HG03378 (cell line): Measurements from ENCODE around the gene CACNA1H.
"Not testable (repeated sequence)": the region's sequence is repeated elsewhere in the genome, so short reads cannot be mapped to it uniquely, and the experiment has no call there.

Experiments used
- ATAC-seq: cut with Tn5 transposase; IDR thresholded peaks from one replicate; pipeline ENCODE4 v1.9.1; 2021; ENCODE audit warnings: mild to moderate bottlenecking, moderate library complexity; ENCODE audit not compliant: unreplicated experiment

CACNA1H gene

GRCh38 chr16:1221628-1222552, 69.0 kb downstream of the CACNA1H start:
- ATAC-seq, result no peak

DNA sequence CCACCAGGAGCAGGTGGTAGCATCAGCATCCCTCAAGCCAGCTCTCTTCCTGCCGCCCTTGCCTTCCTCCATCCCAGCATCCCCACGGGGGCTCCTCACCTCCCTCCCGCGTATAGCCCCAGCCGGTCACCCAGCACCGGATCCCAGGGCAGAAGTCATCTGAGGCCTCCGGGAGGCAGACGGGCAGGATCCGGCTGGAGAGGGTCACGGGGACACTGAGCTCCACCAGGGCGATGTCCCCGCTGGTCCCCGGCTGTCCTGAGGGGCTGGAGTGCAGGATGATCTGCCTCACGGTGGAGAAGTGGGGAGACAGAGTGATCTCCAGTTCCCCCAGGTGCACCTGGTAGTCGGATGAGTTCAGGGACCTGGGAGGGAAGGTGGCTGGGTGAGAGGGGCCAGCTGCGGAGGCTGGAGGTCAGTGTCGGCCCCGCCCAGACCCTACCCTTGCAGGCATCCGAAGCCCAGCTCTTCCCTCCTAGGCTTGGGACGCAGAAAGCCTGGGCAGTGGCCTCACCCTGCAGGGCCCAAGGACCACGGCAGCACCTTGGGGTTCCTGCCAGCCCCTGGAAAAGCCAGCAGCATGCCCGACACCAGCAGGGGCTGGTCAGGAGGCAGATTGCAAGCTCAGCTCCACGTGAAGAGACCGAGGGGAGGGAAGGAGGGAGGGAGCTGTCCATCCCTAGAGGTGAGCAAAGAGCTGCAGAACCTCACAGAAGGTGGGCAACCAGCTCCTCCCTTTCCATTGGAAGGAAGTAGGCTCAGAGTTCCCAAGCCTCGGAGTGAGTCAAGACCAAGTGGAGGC, 69.8 kb downstream of the CACNA1H start:
- ATAC-seq, result no peak

DNA sequence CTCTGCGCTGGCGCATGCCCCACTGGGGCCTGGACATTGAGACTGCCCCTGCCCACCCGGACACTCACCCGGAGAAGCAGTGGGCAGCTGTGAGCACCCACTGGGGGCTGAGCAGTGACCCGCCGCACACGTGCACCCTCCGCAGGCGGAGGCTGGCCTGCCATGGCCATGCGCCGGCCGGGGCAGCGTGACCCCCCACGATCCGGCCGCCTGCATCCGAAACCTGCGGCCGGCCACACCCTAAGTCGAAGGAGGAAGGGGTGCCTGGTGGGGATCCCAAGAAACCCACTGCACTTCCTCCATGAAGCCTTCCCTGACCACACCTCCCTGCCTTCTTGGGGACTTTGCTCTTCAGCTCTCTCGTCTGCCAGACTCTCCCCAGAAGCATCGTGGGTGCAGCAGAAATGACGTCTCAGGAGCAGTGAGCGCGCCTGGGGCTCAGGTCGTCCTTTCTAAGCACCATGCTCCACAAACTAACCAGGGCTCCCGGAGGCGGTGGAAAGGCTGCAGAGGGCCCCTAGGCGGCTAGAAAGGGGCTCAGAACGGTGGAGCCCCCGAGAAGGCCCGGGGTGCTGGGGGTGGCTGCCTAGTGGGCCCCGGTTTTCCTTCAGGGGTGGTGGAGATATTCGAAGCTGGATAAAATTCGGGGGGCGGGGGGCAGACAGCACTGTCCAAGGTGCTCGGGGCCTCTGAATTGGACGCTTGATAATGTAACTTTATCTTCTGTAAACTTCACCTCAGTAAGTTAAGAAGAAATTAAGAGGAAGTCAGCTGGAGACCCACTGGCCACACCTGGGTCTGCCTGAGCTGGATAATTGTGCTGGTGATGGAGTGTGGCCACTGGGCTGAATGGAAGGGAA, 70.7 kb downstream of the CACNA1H start:
- no peak for ATAC-seq

DNA sequence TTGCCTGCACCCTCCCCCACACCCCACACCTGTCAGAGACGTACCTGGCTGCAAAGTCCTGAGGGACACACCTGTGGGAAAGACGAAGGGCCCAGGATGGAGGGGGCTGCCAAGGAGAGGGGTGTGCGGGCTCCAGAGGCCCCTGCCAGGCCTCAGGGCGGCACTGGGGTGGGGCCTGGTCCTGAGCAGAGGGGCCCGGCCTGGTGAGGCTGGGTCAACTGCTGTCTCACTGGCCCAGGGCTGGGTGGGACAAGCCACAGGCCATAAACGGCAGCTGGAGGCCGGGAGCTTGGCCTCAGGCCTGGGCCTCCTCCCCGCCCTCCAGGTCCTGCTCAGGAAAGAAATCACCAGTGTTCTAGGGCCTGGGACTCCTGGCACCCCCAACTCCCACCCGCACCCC, 71.7 kb downstream of the CACNA1H start:
- no peak for ATAC-seq

- ATAC-seq, result no peak
These were observed 72.1 kb downstream of the CACNA1H start, which contains the start of gene TPSG1 for GRCh38 chr16:1225051-1225451. TPSG1 (minus strand) TSS chr16:1225268; CDS start chr16:1225252, 16 bp downstream.

GRCh38 chr16:1225728-1226311, 72.9 kb downstream of the CACNA1H start:
- ATAC-seq, result not testable (repeated sequence)

- ATAC-seq, result not testable (repeated sequence)
These were observed 73.8 kb downstream of the CACNA1H start for GRCh38 chr16:1226692-1227091.

- ATAC-seq, result not testable (repeated sequence)
These were observed 75.3 kb downstream of the CACNA1H start for GRCh38 chr16:1228227-1228626.

DNA sequence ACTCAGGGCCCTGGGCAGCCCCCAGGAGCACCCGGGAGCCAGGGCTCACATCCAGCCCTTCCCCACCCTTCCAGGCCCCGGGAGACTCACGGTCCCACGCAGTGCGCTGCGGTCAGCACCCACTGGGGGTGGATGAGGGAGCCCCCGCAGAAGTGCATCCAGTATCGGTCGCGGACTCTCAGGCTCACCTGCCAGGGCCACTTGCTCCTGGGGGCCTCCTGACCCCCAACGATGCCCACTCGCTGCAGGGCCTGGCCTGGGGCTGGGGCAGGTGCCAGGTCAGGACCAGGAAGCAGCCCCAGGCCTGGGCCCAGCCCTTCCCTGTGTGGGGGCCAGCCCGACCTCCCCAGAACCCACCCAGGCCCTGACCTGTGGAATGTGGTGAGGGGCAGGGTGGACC, 76.6 kb downstream of the CACNA1H start:
- not testable (repeated sequence) for ATAC-seq

DNA sequence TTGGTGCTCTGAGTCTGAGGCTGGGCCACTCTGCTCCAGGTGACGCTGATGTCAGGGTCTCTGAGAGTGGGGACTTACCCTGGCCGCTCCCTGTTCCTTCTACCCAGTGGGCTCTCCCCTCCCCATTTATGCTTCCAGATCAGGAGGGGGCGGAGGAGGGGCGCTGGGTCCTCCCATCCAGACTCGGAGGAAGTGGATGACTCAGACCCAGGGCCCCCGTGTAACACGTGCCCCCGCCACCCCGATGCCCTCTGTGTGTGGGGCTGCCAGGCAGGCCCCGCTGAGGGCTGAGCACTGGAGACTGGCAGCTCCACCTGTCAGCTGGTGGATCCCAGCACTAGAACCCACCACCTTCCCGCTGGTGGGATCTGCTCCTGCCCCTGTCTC, 77.2 kb downstream of the CACNA1H start, which contains the start of gene TPSB2:
Gene TPSB2, minus strand, starts transcription at position 101 of the 387 bp plus-strand sequence. CDS start 233 bp downstream, outside the sequence.
- not testable (repeated sequence) for ATAC-seq

- not testable (repeated sequence) for ATAC-seq
These were observed 77.7 kb downstream of the CACNA1H start for GRCh38 chr16:1230471-1231212.

DNA sequence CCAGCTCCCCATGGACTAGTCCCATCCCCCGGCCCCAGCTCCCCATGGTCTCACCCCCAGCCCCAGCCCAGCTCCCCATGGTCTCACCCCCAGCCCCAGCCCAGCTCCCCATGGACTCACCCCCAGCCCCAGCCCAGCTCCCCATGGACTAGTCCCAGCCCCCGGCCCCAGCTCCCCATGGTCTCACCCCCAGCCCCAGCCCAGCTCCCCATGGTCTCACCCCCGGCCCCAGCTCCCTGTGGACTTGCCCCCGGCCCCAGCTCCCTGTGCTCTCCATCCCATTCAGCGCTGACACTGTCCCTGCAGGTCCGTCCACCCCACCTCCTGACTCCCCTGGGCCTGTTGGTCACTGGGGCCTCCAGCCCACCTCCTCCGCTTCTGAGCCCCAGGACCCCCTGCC, 78.4 kb downstream of the CACNA1H start:
- ATAC-seq, result not testable (repeated sequence)

DNA sequence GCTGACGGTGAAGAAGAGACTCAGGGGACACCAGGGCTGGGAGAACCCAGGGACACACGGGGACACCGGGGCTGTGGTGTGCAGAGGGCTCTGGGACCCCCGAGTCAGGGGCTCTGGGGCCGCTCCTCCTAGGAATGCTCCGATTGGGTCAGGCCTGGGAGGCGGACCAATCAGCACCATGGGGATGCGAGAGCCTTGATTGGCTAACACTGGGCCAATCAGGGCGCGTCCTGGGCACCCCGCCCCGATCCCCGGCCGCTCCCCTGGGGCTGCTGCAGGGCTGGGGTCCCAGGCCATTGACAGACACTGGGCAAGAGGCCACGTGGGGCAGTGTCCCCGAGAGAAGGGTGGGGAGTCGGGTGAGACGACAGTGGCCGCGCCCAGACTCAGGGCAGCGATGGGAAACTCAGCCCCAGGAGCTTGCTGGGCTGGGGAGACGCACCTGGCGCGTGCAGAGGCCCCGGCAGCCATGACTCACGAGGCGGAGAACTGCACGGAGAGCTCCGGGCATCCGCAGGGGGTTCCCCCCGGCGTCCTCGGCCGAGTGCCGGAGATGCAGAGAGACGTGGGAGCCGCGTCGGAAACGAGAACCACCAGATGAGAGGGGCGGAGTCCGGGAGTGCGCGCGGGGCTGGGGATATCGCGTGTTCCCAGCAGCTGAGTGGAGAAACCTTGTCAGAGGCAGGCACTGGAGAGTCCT, 79.3 kb downstream of the CACNA1H start:
- not testable (repeated sequence) for ATAC-seq

GRCh38 chr16:1236659-1237058, 83.8 kb downstream of the CACNA1H start:
- not testable (repeated sequence) for ATAC-seq

- no peak for ATAC-seq
These were observed 85.1 kb downstream of the CACNA1H start for GRCh38 chr16:1237990-1238389.

DNA sequence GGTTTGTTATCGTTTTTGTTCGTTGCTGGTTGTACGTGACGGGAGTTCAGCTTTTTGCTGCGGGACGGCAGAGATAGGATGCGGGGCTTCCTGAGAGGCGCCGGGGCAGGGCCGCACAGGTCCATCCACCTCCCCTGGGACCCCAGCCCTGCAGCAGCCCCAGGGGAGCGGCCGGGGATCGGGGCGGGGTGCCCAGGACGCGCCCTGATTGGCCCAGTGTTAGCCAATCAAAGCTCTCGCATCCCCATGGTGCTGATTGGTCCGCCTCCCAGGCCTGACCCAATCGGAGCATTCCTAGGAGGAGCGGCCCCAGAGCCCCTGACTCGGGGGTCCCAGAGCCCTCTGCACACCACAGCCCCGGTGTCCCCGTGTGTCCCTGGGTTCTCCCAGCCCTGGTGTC, 86.0 kb downstream of the CACNA1H start:
- ATAC-seq, result not testable (repeated sequence)

GRCh38 chr16:1239575-1239974, 86.7 kb downstream of the CACNA1H start:
- not testable (repeated sequence) for ATAC-seq

- ATAC-seq, result not testable (repeated sequence)
These were observed 87.5 kb downstream of the CACNA1H start, which contains the start of gene TPSAB1 for GRCh38 chr16:1240436-1240835. TPSAB1 (plus strand) TSS chr16:1240705; CDS start chr16:1240939, 234 bp downstream.

DNA sequence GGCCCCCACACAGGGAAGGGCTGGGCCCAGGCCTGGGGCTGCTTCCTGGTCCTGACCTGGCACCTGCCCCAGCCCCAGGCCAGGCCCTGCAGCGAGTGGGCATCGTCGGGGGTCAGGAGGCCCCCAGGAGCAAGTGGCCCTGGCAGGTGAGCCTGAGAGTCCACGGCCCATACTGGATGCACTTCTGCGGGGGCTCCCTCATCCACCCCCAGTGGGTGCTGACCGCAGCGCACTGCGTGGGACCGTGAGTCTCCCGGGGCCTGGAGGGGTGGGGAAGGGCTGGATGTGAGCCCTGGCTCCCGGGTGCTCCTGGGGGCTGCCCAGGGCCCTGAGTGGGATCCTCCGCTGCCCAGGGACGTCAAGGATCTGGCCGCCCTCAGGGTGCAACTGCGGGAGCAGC, 88.2 kb downstream of the CACNA1H start:
- not testable (repeated sequence) for ATAC-seq
